HG03045 (cell line): ENCODE data around the gene CDKN1C.
A peak's percentile ranks its signal among the peaks of the same experiment; 100 is the strongest.
"Not testable (repeated sequence)": the region's sequence is repeated elsewhere in the genome, so short reads cannot be mapped to it uniquely, and the experiment has no call there.

Source experiments
- ATAC-seq: cut with Tn5 transposase; IDR thresholded peaks from one replicate; pipeline ENCODE4 v1.9.1; 2021; ENCODE audit warnings: mild to moderate bottlenecking, moderate library complexity; ENCODE audit not compliant: unreplicated experiment

The CDKN1C gene

DNA sequence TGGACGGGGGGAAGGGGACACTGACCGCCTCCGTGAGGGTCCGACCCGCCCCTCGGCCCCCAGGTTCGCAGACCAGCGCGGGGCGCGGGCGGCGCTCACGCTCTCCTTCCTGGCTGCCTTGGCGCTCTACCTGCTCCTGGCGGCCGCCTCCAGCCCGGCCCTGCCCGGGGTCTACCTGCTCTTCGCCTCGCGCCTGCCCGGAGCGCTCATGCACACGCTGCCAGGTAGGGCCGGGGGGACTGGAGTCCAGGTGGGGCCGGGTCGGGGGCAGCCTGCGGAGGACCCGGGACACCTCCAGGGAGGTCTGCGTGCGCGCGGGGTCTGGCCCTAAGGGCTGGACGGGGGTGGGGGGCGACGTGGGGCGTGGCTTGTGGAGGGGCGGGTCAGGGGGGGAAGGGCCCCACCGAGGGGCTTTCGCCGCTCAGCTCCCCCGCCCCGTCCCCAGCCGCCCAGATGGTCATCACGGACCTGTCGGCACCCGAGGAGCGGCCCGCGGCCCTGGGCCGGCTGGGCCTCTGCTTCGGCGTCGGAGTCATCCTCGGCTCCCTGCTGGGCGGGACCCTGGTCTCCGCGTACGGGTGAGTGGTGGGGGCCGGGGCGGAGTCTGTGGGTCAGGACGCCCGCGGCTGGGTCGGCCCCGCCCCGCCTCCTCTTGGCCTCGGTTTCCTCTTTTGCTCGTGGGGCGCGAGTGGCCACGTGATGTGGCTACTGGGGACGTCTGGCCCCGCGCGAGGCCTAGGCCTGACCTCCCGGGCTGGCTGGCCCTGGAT, 23.7 kb upstream of the CDKN1C start:
- ATAC-seq = no peak

- no peak for ATAC-seq
These were observed 22.6 kb upstream of the CDKN1C start for GRCh38 chr11:2908130-2908529.

DNA sequence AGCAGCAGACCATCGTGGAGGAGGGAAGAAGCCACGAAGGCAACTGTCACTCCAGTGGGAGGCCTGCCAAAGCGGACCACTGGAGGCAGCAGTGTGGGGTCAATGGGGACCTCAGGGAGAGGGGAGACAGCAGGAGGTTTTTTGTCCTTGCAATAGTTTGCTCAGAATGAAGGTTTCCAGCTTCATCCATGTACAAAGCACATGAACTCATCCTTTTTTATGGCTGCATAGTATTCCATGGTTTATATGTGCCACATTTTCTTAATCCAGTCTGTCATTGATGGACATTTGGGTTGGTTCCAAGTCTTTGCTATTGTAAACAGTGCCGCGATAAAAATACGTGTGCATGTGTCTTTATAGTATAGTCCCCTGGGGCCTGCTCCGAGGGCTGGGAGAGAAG, 19.7 kb upstream of the CDKN1C start:
- not testable (repeated sequence) for ATAC-seq

- ATAC-seq = no peak
These were observed 18.8 kb upstream of the CDKN1C start for GRCh38 chr11:2904153-2905052.

DNA sequence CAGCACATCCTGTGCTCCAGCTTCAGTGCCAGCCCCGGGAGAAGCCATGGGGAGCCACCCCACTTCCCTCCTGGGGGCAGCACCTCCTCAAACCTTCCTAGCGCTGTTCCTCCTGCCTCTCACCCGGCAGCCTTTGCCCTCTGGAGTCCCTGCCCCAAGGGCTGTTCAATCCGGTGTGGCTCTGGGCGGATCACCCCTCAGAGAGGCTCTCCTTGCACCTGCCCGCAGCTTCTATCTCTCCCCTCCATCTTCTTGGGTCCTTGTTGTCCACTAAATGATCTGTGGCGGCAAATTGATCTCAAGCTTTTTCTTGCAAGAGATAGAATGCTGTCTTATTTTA, 18.1 kb upstream of the CDKN1C start:
- no peak for ATAC-seq

- ATAC-seq = no peak
These were observed 17.5 kb upstream of the CDKN1C start for GRCh38 chr11:2902784-2903671.

- peak; percentile 96 for ATAC-seq
These were observed 16.5 kb upstream of the CDKN1C start for GRCh38 chr11:2901854-2902783.

DNA sequence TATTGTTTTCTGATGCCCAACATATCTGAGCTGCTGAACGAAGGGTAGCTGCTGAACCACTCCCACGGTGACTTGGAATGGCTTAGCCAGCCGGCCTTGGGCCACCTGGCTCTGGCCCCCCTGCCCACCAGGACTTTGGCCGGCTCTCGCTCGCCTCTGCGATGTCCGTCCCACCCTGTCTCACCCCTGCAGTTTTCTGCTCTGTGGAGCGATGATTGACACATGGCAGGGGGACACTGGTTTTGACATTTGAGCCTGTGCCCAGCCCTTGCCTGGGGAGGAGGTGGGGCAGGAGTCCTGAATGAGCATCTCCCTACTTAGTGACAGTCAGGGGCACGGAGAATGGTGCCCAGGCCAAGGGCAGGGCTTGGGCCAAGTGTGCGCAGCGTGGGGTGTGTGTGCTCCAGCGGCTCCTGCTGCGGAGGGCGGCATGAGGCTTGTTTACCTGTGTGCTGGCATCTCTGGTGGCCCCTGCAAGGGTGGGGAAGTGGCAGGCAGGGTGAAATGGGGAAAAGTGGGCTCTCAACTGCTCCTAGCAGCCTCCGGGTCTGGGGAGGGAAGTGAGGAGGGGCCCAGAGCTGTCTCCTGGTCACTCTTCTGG, 15.7 kb upstream of the CDKN1C start:
- ATAC-seq = no peak

GRCh38 chr11:2899080-2899783, 13.7 kb upstream of the CDKN1C start:
- no peak for ATAC-seq

- ATAC-seq = no peak
These were observed 12.9 kb upstream of the CDKN1C start for GRCh38 chr11:2898366-2899079.

DNA sequence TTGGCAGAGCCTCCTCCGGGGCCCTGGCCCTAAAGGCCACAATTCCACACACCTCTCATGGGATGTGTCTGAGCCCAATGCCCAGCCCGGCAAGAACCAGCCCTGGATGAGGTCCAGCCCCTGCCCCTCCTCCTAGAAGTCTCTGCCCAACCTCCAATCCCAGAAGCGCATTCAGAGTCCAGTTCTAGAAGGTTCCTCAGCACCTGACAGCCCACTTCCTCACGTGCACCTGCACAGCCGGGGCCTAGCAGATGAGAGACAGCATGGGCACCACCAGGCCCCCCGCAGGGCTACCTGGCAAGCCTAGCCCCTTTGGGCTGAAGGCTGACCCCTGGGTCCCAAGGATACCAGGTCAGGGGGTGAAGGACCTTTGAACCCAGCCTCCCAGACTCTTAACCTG, 11.5 kb upstream of the CDKN1C start:
- no peak for ATAC-seq

GRCh38 chr11:2896047-2896446, 10.5 kb upstream of the CDKN1C start:
- ATAC-seq = no peak

DNA sequence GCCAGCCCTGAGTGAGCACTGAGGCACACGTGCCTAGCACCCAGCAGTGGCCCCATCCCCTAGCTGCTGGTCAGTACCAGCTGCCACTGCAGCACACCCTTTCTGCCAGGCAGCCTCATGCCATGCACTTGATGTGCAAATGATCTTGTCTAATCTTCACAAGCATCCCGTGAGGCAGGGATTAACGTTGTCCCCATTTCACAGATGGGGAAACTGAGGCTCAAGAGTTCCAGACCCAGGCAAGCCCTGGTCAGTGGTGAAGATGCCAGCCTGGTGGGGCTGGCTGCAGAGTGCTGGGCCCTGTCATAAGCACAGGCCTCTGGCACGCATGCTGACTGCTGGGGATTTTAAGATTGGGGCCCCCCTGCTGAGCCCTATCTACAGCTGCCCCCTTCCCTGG, 8.4 kb upstream of the CDKN1C start:
- ATAC-seq = no peak

GRCh38 chr11:2892967-2893528, 7.5 kb upstream of the CDKN1C start:
- no peak for ATAC-seq

DNA sequence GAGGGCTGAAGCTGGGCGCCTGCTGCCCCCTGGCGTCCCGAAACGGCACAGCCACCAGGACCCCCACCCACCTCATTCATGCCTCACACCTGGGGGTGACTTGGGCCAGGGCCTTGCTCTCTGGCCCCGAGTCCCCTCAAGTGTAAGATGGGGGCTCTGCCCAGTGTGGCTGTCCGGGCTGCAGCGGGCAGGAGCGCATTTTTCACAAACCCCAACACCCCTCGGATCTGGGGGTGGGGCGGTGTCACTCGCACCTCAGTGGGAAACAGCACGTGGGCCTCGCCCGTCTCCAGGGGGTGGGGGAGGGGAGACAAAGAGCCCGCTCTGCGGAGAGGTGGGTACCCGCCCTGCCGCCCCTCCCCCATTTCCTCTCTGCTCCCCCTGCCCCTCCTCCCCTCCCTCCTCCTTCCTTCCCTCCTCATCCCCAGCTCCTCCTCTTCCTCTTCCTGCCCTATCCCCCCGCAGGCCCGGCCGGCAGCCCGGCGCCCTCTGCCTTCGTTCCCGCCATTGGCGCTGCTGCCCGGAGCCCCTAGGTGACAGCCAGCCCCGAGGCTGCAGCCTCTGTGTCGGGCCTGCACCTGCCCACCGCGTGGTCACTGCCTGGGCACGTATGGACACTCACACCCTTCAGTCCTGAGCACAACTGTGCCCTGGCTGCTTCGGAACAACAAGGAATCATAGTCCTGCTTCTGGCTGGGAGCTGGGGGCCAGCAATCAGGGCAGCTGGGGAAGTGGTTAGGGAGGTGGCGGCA, 6.8 kb upstream of the CDKN1C start:
- no peak for ATAC-seq

GRCh38 chr11:2891326-2892214, 6.0 kb upstream of the CDKN1C start:
- no peak for ATAC-seq
